ENCODE measurements around the gene KDM1A. TPM values are rescaled to one million over a fixed set of nuclear protein-coding genes. Genes with fewer than 3 reads are reported as not detected.
A peak's percentile ranks its signal among the peaks of the same experiment; 100 is the strongest.

The KDM1A gene
- total and polyA plus RNA-seq, 9 of the 15 experiments (the other 6 are each of a cell fraction or from before 2014, with no cell fraction given): 59.2 to 181 (median 168) TPM

DNA sequence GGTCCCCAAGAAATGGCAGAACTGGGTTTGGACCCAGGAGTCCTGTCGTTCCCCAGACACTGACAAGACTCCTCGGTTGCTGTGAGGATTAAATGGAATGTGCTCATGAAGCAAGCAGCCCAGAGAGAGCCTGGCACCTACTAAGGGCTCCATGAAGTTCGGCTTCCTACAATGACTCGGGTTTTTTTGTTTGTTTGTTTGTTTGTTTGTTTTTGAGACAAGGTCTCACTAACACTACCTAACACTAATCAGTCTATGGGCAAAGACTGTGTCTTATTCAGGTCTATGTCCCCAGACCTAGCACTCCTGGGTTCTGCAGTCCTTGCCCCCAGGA is 43.2 kb upstream of the KDM1A start:
- intact Hi-C loops (cut with micrococcal nuclease): loop anchor here (1.0 to 10.0 kb wide), 5 partner anchors 106 to 559 kb away; partner anchors contain the start of gene E2F2
- peaks cover 0 to 4% of the 10 kb centered on the region in 2 experiments; a peak in 2 of 5 replicates for H3K4me1 ChIP-seq (replicated peaks in 1 of 2; ENCODE audit: control insufficient read depth in 2 of 2, insufficient read depth in 2 of 2, low read length in 2 of 2)
- H3K4me3 ChIP-seq: no peak overlapping the region
- CTCF ChIA-PET (ENCODE audit: low intra/inter-chr PET ratio): interaction anchor here (0.6 to 3.1 kb wide), 6 partner anchors 71 to 768 kb away, joined by 3 to 55 read pairs (median 8); no protein-coding TSS in a partner anchor
- POLR2A ChIA-PET: interaction anchor here (1.2 kb wide), 1 partner anchor 209 kb away, joined by 3 read pairs; no protein-coding TSS in a partner anchor
- 17% methylated on average over 4 of the region's 4 CpGs for WGBS (ENCODE audit: insufficient coverage, low coverage, missing lambda C conversion rate)
- no TSS peak for BruUV-seq (replicated peaks)
- H3K27ac ChIP-seq (ENCODE audit: extremely low read depth, low read depth, low read length): no peak overlapping the region
- no peak for ATAC-seq
- no peak for DNase-seq (ENCODE audit: extremely low read depth in 1 of 4, low spot score in 3 of 4)
- peak overlapping the region in 1 of 2 experiments; percentile 46; a peak in 1 of 4 replicates for H3K9ac ChIP-seq (ENCODE audit: insufficient read depth in 1 of 2, low read depth in 2 of 2, low read length in 2 of 2)
- peak overlapping the region; percentile 69 for H3K4me2 ChIP-seq (ENCODE audit: insufficient read depth, low read length)
- H3K36me3 ChIP-seq (ENCODE audit: control insufficient read depth, insufficient read depth, low read length): no peaks in the 10 kb centered on the region
- H3K79me2 ChIP-seq (ENCODE audit: control insufficient read depth, insufficient read depth, low read length): no peaks in the 10 kb centered on the region
- in situ Hi-C loops (cut with MboI): loop anchor here (5.0 to 10.0 kb wide), 4 partner anchors 119 to 559 kb away; partner anchors contain the start of gene E2F2
- FAIRE-seq: no peak
- no peaks in the 10 kb centered on the region for H4K20me1 ChIP-seq (replicated peaks; ENCODE audit: control insufficient read depth, insufficient read depth, low read length)
- H2AFZ ChIP-seq (ENCODE audit: low read depth, low read length): peak overlapping the region; percentile 94
- peaks cover 4% of the 10 kb centered on the region for H3K9me1 ChIP-seq (ENCODE audit: control insufficient read depth, insufficient read depth, low read length)
- no peaks in the 10 kb centered on the region for H3K9me3 ChIP-seq (replicated peaks; ENCODE audit: control insufficient read depth, insufficient read depth, low read depth, low read length)
- peaks cover 8 to 20% of the 10 kb centered on the region in 2 experiments for H3K27me3 ChIP-seq (ENCODE audit: control insufficient read depth in 2 of 2, insufficient read depth in 2 of 2, low read length in 2 of 2)
- TF ChIP-seq SNRNP70 (optimal IDR thresholded peaks at IDR 0.05; ENCODE audit: low read depth, low read length) (no peak), MAFG (tag; conservative IDR thresholded peaks at IDR 0.05) (peak; percentile 60), SRSF9 (IDR thresholded peaks at IDR 0.05; ENCODE audit: borderline replicate concordance, low read depth, low read length) (no peak), ETV1 (tag; conservative IDR thresholded peaks at IDR 0.05; ENCODE audit: low read depth) (0 out of 2 replicates have a peak, but pooled peaks have one; percentile 3), ZNF354B (CRISPR knock-in tag; IDR thresholded peaks at IDR 0.05) (no peak), NR2C1 (IDR thresholded peaks at IDR 0.05) (no peak), NR2C1 (tag; IDR thresholded peaks at IDR 0.05) (no peak), ZNF551 (CRISPR knock-in tag; IDR thresholded peaks at IDR 0.05) (no peak), CHD4 (IDR thresholded peaks at IDR 0.05; ENCODE audit: insufficient read depth, insufficient replicate concordance, low read depth, low read length, poor library complexity, severe bottlenecking) (no peak), ZNF143 (CRISPR knock-in tag; IDR thresholded peaks at IDR 0.05) (0 out of 2 replicates have a peak, but pooled peaks have one; percentile 9), SMARCC2 (IDR thresholded peaks at IDR 0.05; ENCODE audit: low read depth) (no peak), L3MBTL2 (IDR thresholded peaks at IDR 0.05) (0 out of 2 replicates have a peak, but pooled peaks have one; percentile 8), RBM39 (optimal IDR thresholded peaks at IDR 0.05; ENCODE audit: low read depth, low read length) (no peak), ARHGAP35 (IDR thresholded peaks at IDR 0.05; ENCODE audit: partially characterized antibody) (no peak), NFRKB (IDR thresholded peaks at IDR 0.05; ENCODE audit: low read depth) (peak; percentile 70; the same call in 1 of the 2 replicates), PTBP1 (IDR thresholded peaks at IDR 0.05; ENCODE audit: low read depth, low read length) (no peak), SRSF1 (IDR thresholded peaks at IDR 0.05; ENCODE audit: low read depth, low read length) (no peak), ZKSCAN1 (IDR thresholded peaks at IDR 0.05; ENCODE audit: low read depth, low read length) (no peak)
- TF ChIP-seq, protein P1, sequence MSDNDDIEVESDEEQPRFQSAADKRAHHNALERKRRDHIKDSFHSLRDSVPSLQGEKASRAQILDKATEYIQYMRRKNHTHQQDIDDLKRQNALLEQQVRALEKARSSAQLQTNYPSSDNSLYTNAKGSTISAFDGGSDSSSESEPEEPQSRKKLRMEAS (CRISPR knock-in tag; IDR thresholded peaks at IDR 0.05): no peak; the same call in 1 of the 2 replicates
- TF ChIP-seq, protein P2, sequence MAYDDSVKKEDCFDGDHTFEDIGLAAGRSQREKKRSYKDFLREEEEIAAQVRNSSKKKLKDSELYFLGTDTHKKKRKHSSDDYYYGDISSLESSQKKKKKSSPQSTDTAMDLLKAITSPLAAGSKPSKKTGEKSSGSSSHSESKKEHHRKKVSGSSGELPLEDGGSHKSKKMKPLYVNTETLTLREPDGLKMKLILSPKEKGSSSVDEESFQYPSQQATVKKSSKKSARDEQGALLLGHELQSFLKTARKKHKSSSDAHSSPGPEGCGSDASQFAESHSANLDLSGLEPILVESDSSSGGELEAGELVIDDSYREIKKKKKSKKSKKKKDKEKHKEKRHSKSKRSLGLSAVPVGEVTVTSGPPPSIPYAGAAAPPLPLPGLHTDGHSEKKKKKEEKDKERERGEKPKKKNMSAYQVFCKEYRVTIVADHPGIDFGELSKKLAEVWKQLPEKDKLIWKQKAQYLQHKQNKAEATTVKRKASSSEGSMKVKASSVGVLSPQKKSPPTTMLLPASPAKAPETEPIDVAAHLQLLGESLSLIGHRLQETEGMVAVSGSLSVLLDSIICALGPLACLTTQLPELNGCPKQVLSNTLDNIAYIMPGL (CRISPR knock-in tag; IDR thresholded peaks at IDR 0.05): no peak

Measured in K562 (cell line).